Upper lobe of right lung (tissue), 1 donor: ENCODE data around the gene TMEM255B. TPM values are rescaled to one million over a fixed set of nuclear protein-coding genes. Genes with fewer than 3 reads are reported as not detected.

Experiments used
- ATAC-seq: fragments of 200-7000 bp; cut with Tn5 transposase; one replicate; pipeline ENCODE4 v1.9.1; 2020; ENCODE audit warnings: mild to moderate bottlenecking, moderate library complexity
- DNase-seq: peaks from one replicate; pipeline ENCODE4 v3.0.0-alpha.2; 2020
- H3K27ac ChIP-seq: fragments of 200-600 bp; one replicate; pipeline ENCODE4 v1.8.0; 2022
- H3K27me3 ChIP-seq: fragments of 200-600 bp; one replicate; pipeline ENCODE4 v1.8.0; 2022; ENCODE audit warnings: mild to moderate bottlenecking
- H3K36me3 ChIP-seq: fragments of 200-600 bp; one replicate; pipeline ENCODE4 v1.8.0; 2022
- H3K4me1 ChIP-seq: fragments of 200-600 bp; one replicate; pipeline ENCODE4 v1.8.0; 2022
- H3K4me3 ChIP-seq: fragments of 200-600 bp; one replicate; pipeline ENCODE4 v1.8.0; 2022; ENCODE audit warnings: mild to moderate bottlenecking
- H3K9me3 ChIP-seq: fragments of 200-600 bp; one replicate; pipeline ENCODE4 v1.8.0; 2022
- CTCF ChIP-seq: fragments of 200-600 bp; IDR thresholded peaks from one replicate; pipeline ENCODE4 v1.8.0; 2022; ENCODE audit warnings: antibody characterized with exemption
- intact Hi-C: fragments of 100-400 bp; cut with DNase I; formaldehyde crosslinking; loops from one replicate; pipeline ENCODE4 v1.11.0; 2022
- total RNA-seq: library from RNA; stranded (reverse); fragmentation: NEBNext Ultra II Directional; extraction: Animal tissue kit (Norgen Biotek cat#: 25700); gene quantifications from one replicate; pipeline ENCODE4 v1.2.1, GENCODE V29; 2021
- donor health status: DM: no; HTN: yes; CAD: no; lungs with severe emphysema.

Gene TMEM255B
- total RNA-seq, 1 donor from 2014 or later: 43.6 TPM

- DNase-seq (no peak), ATAC-seq (no peak)
- intact Hi-C loops: no loop called here
- no peaks in the 10 kb centered on the region for H3K9me3 ChIP-seq
- peaks cover 46% of the 10 kb centered on the region for H3K4me1 ChIP-seq
- H3K27me3 ChIP-seq: no peaks in the 10 kb centered on the region
- peaks cover 7% of the 10 kb centered on the region for H3K36me3 ChIP-seq
- peak overlapping the region; percentile 68 for H3K27ac ChIP-seq
- no peak for TF ChIP-seq CTCF
- no peak overlapping the region for H3K4me3 ChIP-seq
These were observed 61.0 kb downstream of the TMEM255B start for GRCh38 chr13:113819731-113820715.

DNA sequence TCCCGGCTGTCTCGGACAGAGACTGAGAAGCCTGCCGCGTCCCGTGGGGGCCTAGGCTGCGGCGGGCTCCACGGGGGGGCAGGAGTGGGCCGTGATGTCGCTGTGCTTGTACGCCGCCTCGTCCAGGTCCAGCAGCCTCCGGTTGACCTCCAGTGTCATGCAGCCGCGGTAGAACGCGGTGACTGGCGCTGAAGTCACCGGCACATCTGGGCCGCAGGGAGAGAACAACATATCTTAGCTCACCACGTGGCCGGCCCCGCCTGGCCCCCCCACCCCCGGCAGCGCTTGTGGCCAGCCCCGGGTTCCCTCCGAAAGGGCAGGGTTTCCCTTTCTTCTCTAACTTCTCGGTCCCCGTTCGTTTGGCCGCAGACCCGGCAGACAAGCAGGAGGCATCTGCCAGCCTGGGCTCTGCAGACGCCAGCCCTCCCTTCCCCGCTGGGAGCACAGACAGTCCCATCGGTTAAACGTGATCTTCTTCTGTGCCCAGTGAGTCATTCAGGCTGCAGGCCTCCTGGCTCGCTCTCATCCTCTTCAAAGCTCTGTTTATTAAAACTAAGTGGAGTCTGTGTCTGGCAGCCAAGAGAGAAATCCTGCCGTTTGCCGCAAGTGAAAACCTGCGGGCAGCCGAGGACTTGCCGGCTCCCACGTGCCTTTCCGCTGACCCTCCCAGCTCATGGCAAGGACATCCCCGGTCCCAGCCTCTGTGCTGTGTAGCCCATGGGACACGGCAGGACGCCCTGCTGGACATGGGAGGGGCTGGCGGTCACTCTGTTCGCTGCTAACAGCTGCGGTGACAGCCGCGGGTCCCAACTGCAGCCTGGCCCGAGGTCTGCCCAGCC is 62.0 kb downstream of the TMEM255B start:
- Histone ChIP-seq H3K27me3 (no peaks in the 10 kb centered on the region), H3K4me1 (peaks cover 46% of the 10 kb centered on the region), H3K36me3 (peaks cover 12% of the 10 kb centered on the region), H3K27ac (peak overlapping the region; percentile 68), H3K9me3 (no peaks in the 10 kb centered on the region), H3K4me3 (no peak overlapping the region)
- ATAC-seq (peak; percentile 31), DNase-seq (no peak)
- no peak for TF ChIP-seq CTCF
- intact Hi-C loops: no loop called here

GRCh38 chr13:113821847-113822246 is 62.8 kb downstream of the TMEM255B start:
- Histone ChIP-seq H3K4me1 (peaks cover 39% of the 10 kb centered on the region), H3K9me3 (no peaks in the 10 kb centered on the region), H3K4me3 (no peak overlapping the region), H3K36me3 (peaks cover 15% of the 10 kb centered on the region), H3K27me3 (no peaks in the 10 kb centered on the region), H3K27ac (peak overlapping the region; percentile 68)
- no peak for TF ChIP-seq CTCF
- ATAC-seq: no peak
- DNase-seq: no peak
- intact Hi-C loops: no loop called here

DNA sequence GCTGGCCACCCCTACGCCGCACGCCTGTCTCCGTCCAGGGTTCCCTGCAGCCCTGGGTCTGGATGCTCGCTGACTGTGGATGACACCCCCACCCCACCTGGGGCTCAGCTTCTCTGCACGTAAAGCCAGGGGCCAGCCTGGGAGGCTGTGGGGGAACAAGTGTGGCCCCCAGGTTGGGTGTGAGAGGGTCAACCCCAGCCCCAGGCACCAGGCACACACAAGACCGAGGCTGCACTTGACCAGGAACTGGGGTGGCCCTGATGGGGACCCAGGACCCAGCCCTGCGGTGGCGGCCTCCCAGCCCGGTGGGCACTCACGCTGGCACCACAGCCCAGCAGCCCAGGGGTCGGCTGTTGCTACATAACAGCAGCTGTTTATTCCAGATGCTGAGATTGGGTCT is 63.2 kb downstream of the TMEM255B start:
- Histone ChIP-seq H3K27ac (no peak overlapping the region), H3K9me3 (no peaks in the 10 kb centered on the region), H3K4me1 (peaks cover 37% of the 10 kb centered on the region), H3K4me3 (no peak overlapping the region), H3K27me3 (no peaks in the 10 kb centered on the region), H3K36me3 (peaks cover 19% of the 10 kb centered on the region)
- TF ChIP-seq CTCF: no peak
- intact Hi-C loops: no loop called here
- no peak for ATAC-seq
- no peak for DNase-seq

GRCh38 chr13:113822956-113823744 is 64.1 kb downstream of the TMEM255B start:
- H3K27me3 ChIP-seq: no peaks in the 10 kb centered on the region
- TF ChIP-seq CTCF: no peak
- H3K4me3 ChIP-seq: no peak overlapping the region
- intact Hi-C loops: no loop called here
- DNase-seq (no peak), ATAC-seq (no peak)
- H3K9me3 ChIP-seq: no peaks in the 10 kb centered on the region
- no peak overlapping the region for H3K27ac ChIP-seq
- peaks cover 32% of the 10 kb centered on the region for H3K4me1 ChIP-seq
- peaks cover 25% of the 10 kb centered on the region for H3K36me3 ChIP-seq
